Activated CD4-positive, alpha-beta T cell treated with anti-CD3 and anti-CD28 coated beads, Interleukin-10, Interleukin-2, amounts not matched to agents 100 ng/mL and 50 ng/mL, durations not matched to agents 16 hours and 8 hours (primary cell): ENCODE results near the gene XAB2.

Experiments
- DNase-seq: peaks from one replicate; pipeline ENCODE4 v3.0.0-alpha.2; 2020

Gene XAB2

DNA sequence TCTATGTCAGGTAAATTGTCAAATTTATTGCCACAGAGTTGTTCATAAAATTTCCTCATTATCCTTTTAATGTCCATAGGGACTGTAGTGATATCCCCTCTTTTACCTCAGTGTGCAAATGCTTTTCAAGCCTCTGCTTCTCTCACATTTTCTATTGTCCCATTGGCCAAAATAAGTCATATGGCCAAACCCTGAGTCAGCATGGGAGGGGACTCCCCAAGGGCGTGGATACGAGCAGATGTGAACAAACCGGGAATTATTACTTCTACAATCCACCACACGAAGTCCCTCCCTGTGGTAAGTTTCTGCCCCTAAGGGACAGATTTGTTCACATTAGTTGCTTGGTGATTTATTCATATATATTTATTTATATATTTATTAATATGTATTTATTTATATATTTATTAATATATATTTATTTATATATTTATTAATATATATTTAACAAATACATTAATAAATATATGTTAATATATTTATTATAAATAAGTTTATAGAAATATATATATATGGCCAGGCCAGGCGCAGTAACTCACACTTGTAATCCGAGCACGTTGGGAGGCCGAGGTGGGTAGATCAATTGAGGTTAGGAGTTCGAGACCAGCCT, 53.8 kb downstream of the XAB2 start:
- DNase-seq, result no peak

DNA sequence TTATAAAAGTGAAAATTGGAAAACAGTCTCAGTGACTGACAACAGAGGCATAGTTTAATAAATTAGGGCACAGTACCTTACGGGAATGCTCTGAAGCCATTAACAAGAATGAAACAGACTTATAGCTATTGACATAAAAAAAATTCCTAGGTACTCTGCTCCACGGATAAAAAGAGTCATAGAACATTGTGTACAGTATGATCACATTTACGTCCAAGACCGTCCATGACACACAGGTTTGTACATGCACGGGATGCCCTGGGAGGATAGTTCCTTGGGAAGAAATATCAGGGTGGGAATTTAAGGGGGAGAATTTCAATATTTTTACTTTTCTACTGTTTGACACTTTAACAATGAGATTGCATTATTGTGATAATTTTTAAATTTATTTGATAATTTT, 58.6 kb downstream of the XAB2 start:
- DNase-seq, result no peak
